ENCODE results near the gene FUBP1.

DNA sequence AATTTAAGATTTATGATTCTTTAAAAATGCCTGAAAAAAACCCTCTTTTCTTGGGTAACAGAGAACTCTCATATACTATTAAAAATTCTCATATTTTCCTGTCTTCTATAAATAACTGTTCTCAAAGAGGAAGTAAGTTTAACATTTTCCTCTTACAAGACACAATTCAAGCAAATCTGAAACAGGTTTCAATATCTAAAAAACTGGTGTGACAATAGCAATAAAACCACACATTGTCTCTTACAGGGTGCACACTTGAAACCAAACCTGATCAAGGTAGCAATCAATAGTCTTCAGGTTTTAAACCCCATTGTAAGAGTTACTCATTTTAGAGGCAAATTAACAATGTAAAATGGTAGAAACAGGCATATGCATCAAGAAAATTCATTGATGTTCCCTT is 28.0 kb downstream of the FUBP1 start:
- TF ChIP-seq, protein P1, sequence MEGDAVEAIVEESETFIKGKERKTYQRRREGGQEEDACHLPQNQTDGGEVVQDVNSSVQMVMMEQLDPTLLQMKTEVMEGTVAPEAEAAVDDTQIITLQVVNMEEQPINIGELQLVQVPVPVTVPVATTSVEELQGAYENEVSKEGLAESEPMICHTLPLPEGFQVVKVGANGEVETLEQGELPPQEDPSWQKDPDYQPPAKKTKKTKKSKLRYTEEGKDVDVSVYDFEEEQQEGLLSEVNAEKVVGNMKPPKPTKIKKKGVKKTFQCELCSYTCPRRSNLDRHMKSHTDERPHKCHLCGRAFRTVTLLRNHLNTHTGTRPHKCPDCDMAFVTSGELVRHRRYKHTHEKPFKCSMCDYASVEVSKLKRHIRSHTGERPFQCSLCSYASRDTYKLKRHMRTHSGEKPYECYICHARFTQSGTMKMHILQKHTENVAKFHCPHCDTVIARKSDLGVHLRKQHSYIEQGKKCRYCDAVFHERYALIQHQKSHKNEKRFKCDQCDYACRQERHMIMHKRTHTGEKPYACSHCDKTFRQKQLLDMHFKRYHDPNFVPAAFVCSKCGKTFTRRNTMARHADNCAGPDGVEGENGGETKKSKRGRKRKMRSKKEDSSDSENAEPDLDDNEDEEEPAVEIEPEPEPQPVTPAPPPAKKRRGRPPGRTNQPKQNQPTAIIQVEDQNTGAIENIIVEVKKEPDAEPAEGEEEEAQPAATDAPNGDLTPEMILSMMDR (IDR thresholded peaks at IDR 0.05 in 2 of 3, conservative IDR thresholded peaks at IDR 0.05 in 1 of 3; ENCODE audit: borderline replicate concordance in 1 of 3, insufficient read depth in 1 of 3, low read depth in 2 of 3, low read length in 2 of 3) = no peak
- TF ChIP-seq, protein P2, sequence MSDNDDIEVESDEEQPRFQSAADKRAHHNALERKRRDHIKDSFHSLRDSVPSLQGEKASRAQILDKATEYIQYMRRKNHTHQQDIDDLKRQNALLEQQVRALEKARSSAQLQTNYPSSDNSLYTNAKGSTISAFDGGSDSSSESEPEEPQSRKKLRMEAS (IDR thresholded peaks at IDR 0.05) = no peak
- TF ChIP-seq POLR2A (IDR thresholded peaks at IDR 0.05; ENCODE audit: borderline replicate concordance, extremely low read depth, insufficient read depth, insufficient read length) (no peak), EZH2phosphoT487 (IDR thresholded peaks at IDR 0.05; ENCODE audit: borderline replicate concordance) (no peak)
- TF ChIP-seq, protein P3, sequence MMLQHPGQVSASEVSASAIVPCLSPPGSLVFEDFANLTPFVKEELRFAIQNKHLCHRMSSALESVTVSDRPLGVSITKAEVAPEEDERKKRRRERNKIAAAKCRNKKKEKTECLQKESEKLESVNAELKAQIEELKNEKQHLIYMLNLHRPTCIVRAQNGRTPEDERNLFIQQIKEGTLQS (IDR thresholded peaks at IDR 0.05) = no peak
